Stomach (tissue), 4 donors: ENCODE results near the gene BRD3OS.
"Not testable (repeated sequence)": the region's sequence is repeated elsewhere in the genome, so short reads cannot be mapped to it uniquely, and the experiment has no call there.

Experiments used
- EP300 ChIP-seq: sonication (generic); formaldehyde crosslinking; IDR thresholded peaks from one replicate; pipeline ENCODE4 v1.6.1; 2017; ENCODE audit warnings: antibody characterized with exemption
- POLR2A ChIP-seq, 4 donors: fragments of 450-650 bp; IDR thresholded peaks; one replicate each; pipeline ENCODE4 v1.6.1; 2016; ENCODE audit warnings: antibody characterized with exemption in 4 of 4, control low read depth in 2 of 4, mild to moderate bottlenecking in 1 of 4, moderate library complexity in 1 of 4
- POLR2AphosphoS5 ChIP-seq, 3 donors: sonication (generic); formaldehyde crosslinking; IDR thresholded peaks; one replicate each; pipeline ENCODE4 v1.6.1; 2016; ENCODE audit warnings: antibody characterized with exemption in 3 of 3
- TF ChIP-seq, protein P1 (sequence below), 7 experiments: fragments of 450-650 bp in 4 of 7; fragments of 200-600 bp in 3 of 7; sonication (generic) in 3 of 7; IDR thresholded peaks; one replicate each; pipeline ENCODE4 v1.5.1; 2016 to 2019; ENCODE audit warnings: antibody characterized with exemption in 7 of 7, control low read depth in 2 of 7, mild to moderate bottlenecking in 1 of 7

- TF ChIP-seq POLR2A (IDR thresholded peaks at IDR 0.05); POLR2AphosphoS5 (IDR thresholded peaks at IDR 0.05); EP300: not testable (repeated sequence)
- TF ChIP-seq, protein P1, sequence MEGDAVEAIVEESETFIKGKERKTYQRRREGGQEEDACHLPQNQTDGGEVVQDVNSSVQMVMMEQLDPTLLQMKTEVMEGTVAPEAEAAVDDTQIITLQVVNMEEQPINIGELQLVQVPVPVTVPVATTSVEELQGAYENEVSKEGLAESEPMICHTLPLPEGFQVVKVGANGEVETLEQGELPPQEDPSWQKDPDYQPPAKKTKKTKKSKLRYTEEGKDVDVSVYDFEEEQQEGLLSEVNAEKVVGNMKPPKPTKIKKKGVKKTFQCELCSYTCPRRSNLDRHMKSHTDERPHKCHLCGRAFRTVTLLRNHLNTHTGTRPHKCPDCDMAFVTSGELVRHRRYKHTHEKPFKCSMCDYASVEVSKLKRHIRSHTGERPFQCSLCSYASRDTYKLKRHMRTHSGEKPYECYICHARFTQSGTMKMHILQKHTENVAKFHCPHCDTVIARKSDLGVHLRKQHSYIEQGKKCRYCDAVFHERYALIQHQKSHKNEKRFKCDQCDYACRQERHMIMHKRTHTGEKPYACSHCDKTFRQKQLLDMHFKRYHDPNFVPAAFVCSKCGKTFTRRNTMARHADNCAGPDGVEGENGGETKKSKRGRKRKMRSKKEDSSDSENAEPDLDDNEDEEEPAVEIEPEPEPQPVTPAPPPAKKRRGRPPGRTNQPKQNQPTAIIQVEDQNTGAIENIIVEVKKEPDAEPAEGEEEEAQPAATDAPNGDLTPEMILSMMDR (IDR thresholded peaks at IDR 0.05), result not testable (repeated sequence)
Measured at GRCh38 chr9:134075689-134076088, 50.4 kb downstream of the BRD3OS start.
